Stimulated activated CD8-positive, alpha-beta memory T cell treated with anti-CD3 and anti-CD28 coated beads, Interleukin-7, amount 100 ng/mL, for 48 hours (primary cell): Measurements from ENCODE around the gene RNF217.
"Not testable (repeated sequence)": the region's sequence is repeated elsewhere in the genome, so short reads cannot be mapped to it uniquely, and the experiment has no call there.

Source experiments
- DNase-seq, 2 donors: peaks; one replicate each; pipeline ENCODE4 v3.0.0-alpha.2; 2020; ENCODE audit warnings: low read depth in 1 of 2; ENCODE audit errors: extremely low read depth in 1 of 2

The RNF217 gene

DNA sequence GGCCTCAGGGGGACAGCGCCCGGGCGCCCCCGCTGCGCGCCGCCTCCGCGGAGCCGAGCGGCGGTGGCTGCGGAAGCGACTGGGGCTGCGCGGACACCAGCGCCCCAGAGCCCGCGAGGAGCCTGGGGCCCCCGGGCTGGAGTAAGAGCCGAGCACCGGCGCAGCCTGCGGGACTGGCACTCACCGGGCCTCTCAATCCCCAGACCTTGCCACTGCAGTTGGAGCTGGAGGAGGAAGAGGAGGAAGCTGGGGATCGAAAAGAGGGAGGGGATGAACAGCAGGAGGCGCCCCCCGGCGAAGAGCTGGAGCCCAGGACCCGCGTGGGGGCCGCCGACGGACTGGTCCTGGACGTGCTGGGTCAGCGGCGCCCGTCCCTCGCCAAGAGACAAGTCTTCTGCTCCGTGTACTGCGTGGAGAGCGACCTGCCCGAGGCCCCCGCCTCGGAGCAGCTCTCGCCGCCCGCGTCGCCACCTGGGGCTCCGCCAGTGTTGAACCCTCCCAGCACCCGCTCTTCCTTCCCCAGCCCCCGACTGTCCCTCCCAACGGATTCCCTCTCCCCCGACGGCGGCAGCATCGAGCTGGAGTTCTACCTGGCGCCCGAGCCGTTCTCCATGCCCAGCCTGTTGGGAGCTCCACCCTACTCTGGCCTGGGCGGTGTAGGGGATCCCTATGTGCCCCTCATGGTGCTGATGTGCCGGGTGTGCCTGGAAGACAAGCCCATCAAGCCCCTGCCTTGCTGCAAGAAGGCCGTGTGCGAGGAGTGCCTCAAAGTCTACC, 590 bp downstream of the RNF217 start:
- DNase-seq = no peak

DNA sequence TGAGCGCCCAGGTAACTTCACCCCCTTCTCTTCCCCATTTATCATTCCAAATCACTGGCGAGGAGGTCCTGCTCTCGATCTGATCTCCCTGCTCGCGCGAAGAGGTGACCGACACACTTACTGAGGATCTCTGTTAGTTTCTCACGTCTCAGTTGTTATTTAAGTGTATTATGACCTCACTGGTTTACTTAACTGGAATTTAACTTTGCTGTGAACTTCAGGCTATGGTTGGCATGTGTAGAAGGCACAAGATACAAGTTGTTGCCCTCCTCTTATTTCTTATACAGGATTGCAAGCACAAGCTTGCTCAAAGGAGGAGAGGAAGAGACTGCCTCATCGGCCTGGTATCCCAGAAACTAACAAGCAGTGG, 1.2 kb downstream of the RNF217 start:
- no peak for DNase-seq

DNA sequence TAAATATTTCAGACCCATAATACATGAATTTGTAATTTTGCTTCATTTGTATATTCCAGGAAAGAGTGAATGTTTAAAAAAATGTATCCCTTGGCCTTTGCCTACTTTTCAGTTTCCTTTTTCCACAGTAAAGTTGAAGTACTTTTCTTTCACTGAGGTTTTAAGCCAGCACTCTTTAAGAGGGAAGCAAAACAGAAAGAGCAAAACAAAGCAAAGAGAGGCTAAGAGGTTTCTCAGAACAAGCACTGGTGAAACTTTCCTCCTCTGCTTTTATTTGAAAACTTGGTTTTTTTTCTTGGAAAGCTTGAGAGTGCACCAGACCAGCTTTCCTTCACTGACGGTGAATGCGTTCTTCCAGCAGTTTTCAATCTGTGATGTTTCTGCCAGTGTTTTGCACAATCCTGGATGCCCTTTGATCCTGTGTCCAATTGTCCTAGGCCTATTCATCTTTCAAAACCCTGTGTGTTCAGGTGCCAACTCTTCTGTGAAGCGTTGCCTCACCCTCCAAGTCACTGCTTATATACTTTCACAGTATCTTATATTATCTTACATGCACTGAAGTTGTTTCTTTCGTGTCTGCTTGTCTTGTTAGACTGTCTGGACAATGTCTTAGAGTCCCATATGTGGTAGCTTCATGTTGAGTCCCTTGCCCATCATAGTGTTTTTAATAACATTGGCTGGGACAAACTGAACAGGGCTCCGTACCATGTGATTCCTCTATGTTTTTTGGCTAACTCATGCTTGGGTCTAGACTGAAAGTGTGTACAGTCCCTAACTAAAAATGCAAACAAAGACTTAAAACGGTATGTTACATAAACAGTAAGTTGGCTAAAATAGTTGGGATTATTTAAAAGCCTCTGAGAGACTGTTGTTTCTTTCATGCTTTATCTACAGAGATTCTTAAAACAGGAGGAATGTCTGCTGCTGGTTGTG, 1.9 kb downstream of the RNF217 start:
- no peak for DNase-seq

DNA sequence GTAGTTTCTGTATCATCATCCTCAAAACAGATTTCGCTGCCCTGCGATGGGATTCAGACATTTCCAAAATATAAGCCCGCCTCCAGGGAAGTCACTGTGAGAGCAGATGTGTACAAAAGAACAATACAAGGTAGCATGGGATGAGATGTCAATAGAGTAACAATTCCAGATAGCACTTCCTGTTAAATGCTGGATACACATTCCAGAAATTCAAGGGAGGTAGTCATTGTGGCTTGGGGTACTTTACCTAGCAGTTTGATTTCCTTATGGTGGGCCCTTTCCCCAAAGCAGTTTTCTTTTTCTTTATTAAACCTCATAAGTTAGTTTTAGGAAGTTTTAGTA, 2.5 kb downstream of the RNF217 start:
- no peak for DNase-seq

DNA sequence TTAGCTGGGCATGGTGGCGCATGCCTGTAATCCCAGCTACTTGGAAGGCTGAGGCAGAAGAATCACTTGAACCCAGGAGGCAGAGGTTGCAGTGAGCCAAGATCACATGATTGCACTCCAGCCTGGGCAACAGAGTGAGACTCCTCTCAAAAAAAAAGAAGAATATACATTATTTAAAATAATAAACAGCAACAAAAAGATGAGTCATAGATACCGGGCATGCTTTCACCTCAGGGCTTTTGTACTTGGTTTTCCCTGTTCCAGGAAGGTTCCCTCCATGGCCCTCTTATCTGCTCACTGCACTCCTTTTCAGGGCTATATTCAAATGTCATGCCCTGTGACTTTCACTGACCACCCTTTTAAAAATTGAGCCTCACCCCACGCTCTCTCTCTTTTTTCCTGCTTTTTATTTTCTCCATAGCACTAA, 3.2 kb downstream of the RNF217 start:
- not testable (repeated sequence) for DNase-seq

DNA sequence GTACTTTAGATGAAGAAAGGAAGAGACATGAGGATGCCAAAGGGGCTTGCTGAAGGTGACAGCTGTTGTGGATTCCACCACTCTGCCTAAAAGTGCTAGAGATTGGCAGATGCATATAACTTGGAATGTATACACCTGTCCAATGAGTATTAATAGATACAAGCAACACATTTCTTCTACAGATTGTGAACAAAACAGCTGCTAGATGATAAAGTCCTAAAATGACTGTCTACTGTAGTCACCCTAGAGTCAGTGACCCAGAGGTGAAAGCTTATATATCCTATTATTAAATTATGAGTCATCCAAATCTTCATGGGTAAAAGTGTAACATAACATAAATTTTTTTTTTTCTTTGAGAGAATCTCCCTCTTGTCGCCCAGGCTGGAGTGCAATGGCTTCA, 5.2 kb downstream of the RNF217 start:
- DNase-seq = no peak

DNA sequence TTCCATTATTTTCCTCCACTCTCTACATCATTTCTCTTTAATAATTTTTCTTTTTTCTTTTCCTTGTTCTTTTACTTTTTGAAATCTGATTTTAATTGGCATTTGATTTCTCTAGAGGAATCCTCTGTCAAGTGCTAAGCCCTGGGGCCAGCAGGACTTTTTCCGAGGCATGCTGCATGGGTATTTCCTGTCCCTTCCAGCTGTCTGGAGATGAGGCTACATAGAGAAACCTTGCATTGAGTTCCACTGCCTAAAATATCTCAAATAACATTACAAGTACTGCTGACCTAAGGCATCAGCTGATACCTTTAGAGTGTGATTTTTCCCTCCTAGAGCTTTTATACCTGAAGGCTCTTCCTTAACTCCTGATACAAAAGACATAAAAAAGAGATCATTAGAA, 6.2 kb downstream of the RNF217 start:
- DNase-seq = no peak

DNA sequence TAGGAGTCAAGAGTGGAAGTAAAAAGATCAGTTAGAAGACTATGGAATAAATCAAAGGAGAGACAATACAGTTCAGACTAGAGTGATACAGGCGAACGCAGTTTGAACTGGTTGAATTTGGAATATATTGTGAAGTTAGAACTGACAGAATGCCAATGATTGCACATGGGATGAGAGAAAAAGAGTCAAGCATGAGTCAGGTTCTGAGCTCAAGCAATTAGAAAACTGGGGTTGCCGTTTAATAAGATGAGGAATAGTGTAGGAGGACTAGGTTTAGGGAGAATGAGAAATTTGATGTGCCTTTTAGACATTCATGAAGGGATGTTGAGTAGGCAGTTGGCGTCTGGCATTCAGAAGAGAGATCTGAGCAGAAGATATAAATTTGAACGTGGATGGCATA, 8.0 kb downstream of the RNF217 start:
- DNase-seq = no peak

DNA sequence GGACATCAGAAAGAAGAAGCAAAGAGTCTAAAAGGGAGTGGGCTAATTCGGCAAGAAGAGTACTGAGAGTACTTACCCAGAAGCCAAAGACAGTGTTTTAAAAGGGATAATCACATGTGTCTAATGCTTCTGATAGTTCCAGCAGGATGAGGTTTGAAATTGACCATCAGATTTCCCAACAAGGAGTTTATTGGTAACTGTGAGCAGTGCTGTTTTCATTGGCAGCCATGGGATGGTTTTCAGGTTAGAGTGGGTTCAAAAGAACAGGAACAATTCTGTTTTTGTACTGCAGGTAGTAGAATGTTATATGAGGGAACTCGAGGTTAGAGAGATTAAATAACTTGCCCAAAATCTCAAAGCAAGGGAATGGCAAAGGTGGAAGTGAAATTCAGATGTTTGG, 8.5 kb downstream of the RNF217 start:
- DNase-seq = no peak

DNA sequence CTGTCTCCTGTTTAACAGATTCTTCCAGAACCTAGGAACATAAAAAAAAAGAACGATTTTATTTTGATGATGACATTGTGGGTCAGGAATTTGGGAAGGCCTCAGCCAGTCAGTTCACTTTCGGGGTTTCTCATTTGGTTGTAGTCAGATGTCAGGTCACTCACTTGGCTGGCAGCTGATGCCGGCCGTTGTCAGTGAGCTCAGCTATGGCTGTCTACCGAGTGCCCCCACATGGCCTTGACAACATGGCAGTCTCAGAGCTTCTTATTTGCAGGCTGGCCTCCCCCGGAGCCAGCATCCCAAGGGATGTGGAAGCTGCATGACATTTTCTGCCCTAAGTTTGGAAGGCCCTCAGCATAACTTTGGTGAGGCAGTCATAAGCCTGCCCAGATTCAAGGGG, 11.5 kb downstream of the RNF217 start:
- no peak for DNase-seq

DNA sequence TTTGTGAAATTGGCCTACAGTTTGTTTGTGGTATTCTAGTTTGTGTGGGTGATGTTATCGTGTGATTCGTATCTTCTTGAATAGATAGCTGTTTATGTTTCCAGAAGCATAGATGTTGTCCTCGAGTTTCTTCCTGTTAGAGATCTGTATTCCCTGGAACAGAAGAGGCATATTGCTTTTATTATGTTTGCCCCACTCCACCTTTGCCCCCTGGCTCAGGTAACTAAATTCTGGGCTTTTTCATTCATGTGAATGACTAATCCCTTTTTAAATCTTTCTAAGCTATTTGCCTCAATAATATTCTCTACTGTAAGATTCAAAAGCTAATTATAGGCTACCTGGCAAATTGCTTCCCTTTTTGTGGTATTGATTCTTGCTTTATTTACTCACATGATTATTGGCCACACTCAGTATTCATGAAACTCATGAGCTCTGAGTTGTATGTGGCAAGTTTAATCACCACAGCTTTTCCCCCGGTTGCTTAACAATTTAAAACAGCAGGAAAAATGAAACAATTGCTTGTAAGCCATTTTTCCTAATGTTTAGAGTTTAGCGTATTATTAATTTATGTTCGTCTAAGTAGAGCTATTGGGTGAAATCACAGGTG, 12.6 kb downstream of the RNF217 start:
- no peak for DNase-seq

DNA sequence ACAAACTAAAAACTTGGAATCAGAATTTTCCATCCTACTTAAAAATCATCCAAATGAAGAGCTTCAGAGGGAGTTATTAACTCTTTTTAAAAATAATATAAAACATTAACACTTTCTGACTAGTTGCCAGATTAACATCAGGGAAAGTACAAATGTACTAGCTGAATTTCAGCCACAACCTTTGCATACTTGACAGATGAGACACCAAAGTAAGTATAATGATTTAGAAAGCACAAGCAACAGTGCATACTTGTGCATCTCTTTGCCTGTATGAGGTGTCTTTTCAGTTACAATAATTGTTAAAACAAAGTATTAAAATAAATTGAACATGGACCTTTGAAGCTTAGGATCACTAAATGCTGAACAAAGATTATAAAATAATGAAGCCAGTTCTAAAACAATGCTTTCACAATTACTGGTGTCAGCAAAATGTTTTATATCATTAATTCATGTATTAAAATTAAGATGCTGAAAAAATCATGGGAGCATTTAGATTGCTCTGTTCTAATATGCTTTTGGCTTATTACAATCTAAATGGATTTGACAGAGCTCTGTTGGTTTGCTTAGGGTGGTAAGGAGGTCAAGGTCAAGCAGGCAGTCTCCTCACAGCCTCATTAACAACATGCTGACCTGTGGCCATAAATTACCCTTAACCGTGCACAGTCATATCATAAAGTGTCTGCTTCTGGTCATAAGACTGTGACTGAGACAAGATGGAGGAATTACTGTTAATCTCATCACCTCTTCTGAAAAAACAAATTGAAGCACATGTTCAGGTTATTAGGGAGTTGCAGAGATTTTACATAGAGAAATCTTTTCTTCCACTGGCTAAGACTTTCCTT, 15.1 kb downstream of the RNF217 start:
- DNase-seq = no peak

DNA sequence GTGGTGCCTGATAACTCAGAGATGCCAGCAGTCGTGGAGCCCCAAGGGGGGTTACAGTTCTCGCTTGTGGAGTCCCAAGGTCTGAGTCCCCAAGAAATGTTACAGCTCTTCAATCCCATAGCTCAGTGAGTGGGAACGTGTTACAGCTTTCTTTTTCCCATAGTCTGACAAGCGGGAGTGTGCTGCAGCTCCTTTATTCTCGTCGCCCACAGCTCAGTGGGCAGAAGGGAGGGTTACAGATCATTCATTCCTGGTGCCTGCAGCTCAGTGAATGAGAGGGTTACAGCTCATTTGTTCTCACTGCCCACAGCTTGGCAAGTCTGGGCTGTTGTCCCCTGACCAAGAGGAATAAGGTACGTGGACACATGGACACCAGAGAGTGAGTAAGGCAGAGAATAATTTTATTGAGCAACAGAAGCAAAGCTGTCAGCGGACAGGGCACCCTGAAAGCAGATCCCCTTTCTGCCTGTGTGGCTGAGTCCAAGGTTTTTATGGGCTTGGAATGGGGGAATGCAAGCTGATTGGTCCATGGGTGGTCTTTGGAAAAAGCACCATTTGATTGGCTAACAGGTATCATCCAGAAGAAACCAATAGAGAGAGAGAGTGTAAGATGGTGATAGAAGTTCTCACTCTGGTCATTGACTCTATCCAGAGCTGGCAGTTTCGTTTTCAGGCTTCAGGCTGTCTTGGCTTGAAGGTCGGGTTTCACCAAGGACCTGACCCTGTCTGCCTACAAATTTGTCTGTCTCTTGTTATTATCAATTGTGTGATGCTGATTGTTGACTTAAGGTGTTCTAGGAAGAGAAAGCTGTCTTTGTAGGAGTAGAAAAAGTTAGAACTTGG, 16.4 kb downstream of the RNF217 start:
- no peak for DNase-seq

DNA sequence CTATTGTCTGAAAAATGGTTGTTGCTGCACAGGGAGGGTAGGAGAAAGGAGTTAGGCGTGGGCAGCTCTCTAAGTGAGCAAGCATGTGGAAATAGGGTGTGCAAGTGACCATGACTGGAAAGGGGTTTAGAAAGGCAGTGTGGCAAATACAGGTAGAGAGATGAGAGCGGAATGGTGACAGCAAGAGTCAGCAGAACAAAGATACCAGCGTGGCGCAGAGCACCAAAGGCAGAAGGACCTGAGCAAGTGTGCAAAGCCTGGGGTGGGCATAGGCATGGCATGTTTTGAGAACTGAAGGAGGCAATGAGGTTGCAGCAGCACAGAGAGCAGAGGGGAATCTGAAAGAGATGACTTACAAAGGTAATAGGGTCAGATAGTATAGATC, 17.0 kb downstream of the RNF217 start:
- no peak for DNase-seq

DNA sequence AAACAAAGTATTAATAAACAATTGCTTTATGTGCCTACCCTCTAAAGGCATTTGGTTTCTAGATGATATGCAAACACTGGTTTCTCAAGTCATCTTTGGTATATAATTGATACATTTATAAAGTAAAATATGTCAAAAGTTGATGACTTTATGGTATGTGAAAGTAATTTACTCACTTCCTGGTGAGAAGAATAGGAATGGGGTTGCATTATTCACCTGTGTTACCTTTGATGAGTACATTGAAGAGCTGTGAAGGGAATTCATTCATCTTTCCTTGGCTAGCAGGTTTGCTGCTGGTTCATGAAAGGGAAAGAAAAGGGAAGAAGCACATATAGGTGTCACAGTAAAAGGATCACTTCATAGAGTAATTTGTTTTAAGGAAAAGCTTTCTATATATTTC, 20.4 kb downstream of the RNF217 start:
- no peak for DNase-seq

DNA sequence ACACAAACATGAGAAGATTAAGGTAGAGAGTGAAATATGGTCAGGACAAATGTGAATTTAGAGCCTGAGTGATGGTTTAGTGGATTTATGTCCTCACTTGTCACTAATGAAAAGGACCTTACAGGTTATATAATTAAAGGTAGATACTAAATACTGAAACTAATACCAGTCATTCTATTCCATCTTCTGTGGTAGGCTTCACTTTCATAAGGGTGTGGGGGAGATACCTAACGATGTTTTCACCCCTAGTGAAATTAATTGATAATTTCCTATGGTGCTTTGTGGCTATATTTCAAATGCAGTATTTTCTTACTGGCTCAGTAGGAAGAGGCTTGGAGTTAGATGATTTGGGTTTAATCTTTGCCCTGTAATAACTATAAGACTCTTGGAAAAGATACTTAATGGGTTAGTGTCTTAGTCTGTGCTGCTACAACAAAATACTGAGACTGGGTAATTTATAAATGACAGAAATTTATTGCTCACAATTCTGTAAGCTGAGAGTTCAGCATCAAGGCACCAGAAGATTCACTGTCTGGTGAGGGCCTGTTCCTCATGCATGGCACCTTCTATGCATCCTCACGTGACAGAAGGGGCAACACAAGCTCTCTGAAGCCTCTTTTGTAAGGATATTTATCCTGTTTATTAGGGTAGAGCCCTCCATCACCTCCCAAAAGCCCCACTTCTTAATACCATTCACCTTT, 21.3 kb downstream of the RNF217 start:
- DNase-seq = no peak

DNA sequence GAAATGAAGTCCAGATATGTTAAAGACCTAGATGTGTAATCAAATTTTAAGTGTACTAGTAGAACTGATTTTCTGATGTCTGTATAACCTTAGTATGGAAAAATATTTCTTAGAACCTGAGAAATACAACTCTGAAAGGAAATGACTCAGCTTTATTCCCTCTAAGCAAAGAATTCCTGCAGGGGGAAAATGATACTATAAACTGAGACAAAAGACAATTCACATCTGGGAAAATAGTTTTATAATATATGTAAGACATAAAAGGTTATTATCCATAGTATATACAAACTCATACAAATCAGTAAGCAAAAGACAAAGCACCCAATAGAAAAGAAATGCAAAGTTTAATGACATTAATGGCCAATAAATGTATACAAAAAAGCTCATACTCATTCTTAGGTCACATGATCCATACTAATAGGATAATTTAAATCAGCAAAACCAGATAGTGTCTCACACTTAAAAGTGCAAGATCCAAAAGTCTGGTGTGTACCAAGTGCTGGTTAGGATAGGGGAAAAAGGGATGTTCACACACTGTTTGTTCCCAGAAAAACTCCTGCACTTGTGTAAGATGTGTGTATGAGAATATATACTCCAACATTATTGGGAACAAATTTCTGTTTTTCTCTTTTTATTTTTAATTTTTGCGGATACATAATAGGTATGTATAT, 22.6 kb downstream of the RNF217 start:
- DNase-seq = no peak

DNA sequence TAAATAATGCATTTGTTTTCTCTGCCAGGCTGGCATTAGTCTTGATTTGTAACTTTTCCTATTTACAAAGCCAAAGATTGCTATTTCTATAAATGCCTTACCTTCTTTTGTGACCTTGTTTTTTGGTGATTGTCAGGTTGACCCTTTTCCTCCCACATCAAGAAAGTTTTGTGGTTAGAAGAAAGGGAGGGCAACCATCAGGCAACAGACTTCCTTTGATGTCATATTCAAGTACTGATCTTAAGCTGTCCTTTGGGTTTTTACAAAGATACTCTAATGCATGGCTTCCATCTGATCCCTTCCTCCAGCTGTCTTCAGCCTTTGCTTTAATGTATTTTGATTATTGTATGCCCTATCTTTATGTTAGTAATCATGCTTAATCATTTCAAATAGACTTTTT, 23.9 kb downstream of the RNF217 start:
- no peak for DNase-seq

DNA sequence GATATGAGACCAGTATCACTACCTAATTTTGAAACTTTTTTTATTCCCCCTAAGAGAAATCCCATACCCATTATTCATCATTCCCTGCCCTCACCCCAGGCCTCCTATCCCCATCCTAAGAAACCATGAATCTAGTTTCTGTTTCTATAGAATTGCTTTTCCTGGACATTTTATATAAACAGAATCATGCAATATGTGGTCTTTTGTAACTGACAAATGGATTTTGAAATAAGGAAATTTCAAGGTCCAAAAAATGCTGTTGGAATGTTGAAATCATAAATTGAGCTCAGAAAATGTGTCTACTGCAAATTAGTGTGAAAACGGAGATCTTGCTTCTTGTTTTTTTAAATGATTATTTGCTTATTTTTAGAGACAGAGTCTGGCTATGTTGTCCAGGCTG, 25.1 kb downstream of the RNF217 start:
- no peak for DNase-seq
